ENCODE data around the gene TEC.

DNA sequence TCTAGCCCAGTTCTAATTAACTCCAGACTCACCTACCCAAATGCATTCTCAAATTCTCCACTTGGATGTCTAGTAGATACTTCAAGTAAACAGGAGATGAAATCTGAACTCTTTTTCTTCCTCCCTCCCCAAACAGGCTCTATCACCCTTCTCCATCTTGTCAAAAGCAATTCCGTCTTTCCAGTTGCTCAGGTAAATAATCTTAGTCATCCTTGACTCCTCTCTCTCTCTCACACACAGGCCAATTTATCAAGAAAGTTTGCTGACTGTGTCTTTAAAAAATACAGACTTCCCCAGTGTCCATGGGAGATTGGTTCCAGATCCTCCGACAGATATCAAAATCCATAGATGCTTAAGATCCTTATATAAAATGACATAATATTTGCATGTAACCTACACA is 148.5 kb downstream of the TEC start:
- TF ChIP-seq, protein P1, sequence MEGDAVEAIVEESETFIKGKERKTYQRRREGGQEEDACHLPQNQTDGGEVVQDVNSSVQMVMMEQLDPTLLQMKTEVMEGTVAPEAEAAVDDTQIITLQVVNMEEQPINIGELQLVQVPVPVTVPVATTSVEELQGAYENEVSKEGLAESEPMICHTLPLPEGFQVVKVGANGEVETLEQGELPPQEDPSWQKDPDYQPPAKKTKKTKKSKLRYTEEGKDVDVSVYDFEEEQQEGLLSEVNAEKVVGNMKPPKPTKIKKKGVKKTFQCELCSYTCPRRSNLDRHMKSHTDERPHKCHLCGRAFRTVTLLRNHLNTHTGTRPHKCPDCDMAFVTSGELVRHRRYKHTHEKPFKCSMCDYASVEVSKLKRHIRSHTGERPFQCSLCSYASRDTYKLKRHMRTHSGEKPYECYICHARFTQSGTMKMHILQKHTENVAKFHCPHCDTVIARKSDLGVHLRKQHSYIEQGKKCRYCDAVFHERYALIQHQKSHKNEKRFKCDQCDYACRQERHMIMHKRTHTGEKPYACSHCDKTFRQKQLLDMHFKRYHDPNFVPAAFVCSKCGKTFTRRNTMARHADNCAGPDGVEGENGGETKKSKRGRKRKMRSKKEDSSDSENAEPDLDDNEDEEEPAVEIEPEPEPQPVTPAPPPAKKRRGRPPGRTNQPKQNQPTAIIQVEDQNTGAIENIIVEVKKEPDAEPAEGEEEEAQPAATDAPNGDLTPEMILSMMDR (IDR thresholded peaks at IDR 0.05): no peak
- TF ChIP-seq EZH2 (IDR thresholded peaks at IDR 0.05): no peak

Data from neural progenitor cell (in vitro differentiated cells).